HCT116 (cell line): ENCODE data around the gene CDCA7. TPM values are rescaled to one million over a fixed set of nuclear protein-coding genes. Genes with fewer than 3 reads are reported as not detected.

Experiments
- ATAC-seq: fragments of 200-7000 bp; cut with Tn5 transposase; 2 replicates; pipeline ENCODE4 v1.9.1; 2020; ENCODE audit warnings: mild to moderate bottlenecking, moderate library complexity
- BruUV-seq: library from RNA; stranded (reverse); fragments of 400-500 nt; replicated peaks from 2 replicates; lab custom pipeline; 2021; lab: Mats Ljungman, UMichigan
- CTCF ChIA-PET: fragments of 300-600 bp; sonication (Branson Sonifier 250); formaldehyde crosslinking; loops from one replicate; lab custom pipeline; 2021; ENCODE audit warnings: antibody characterized with exemption; lab: Charles Lee
- POLR2A ChIA-PET: fragments of 300-600, 350-600 bp; sonication (Branson Sonifier 250); formaldehyde crosslinking; loops from one replicate; lab custom pipeline; 2021; ENCODE audit warnings: antibody characterized with exemption; lab: Charles Lee
- RAD21 ChIA-PET, 2 experiments: fragments of 300-600 bp; sonication (Branson Sonifier 250); formaldehyde crosslinking; loops; one replicate each; lab custom pipeline; 2023; ENCODE audit warnings: low total read pairs in 2 of 2; ENCODE audit not compliant: uncharacterized antibody in 2 of 2, unreplicated experiment in 2 of 2, low non-redundant PET in 1 of 2; lab: Charles Lee
- DNase-seq: peaks from one replicate; pipeline ENCODE4 v3.0.0-alpha.2; 2010; ENCODE audit warnings: low read depth, low spot score
- H2AFZ ChIP-seq: fragments of 200-600 bp; shearing (Covaris generic), sonication (generic); 2 replicates; pipeline ENCODE4 v1.6.1; 2017; ENCODE audit warnings: low read depth, mixed run types, mixed read lengths, antibody characterized with exemption, low read length; ENCODE audit not compliant: poor library complexity, severe bottlenecking
- H3K27ac ChIP-seq: 2 replicates; pipeline ENCODE4 v1.5.1; 2012; ENCODE audit warnings: low read depth, low read length
- H3K27me3 ChIP-seq: fragments of 200-600 bp; sonication (generic); 2 replicates; pipeline ENCODE4 v1.6.1; 2016; ENCODE audit warnings: mixed run types, low read length, mixed read lengths; ENCODE audit not compliant: insufficient read depth
- H3K36me3 ChIP-seq, 2 experiments: fragments of 200-500 bp in 1 of 2; fragments of 200-600 bp in 1 of 2; sonication (Bioruptor generic) in 1 of 2; sonication (generic) in 1 of 2; 2 replicates each; pipeline versions ENCODE4 v1.5.1 to v1.6.1; 2014 to 2016; ENCODE audit warnings: low read length in 2 of 2, inconsistent platforms in 1 of 2, mixed read lengths in 1 of 2, mixed run types in 1 of 2; ENCODE audit not compliant: insufficient read depth in 2 of 2, control insufficient read depth in 1 of 2
- H3K4me1 ChIP-seq, 2 experiments: fragments of 200-600 bp in 1 of 2; sonication (generic) in 1 of 2; 2 replicates each; pipeline versions ENCODE4 v1.5.1 to v1.6.1; 2012 to 2017; ENCODE audit warnings: low read length in 2 of 2, inconsistent platforms in 1 of 2, mild to moderate bottlenecking in 1 of 2, mixed read lengths in 1 of 2, mixed run types in 1 of 2, moderate library complexity in 1 of 2; ENCODE audit not compliant: insufficient read depth in 2 of 2, control insufficient read depth in 1 of 2
- H3K4me2 ChIP-seq: fragments of 200-600 bp; sonication (generic); 2 replicates; pipeline ENCODE4 v1.6.1; 2017; ENCODE audit warnings: mixed run types, low read length, mixed read lengths
- H3K4me3 ChIP-seq, 2 experiments: fragments of 200-600 bp in 1 of 2; sonication (generic) in 1 of 2; replicated peaks in 1 of 2; 2 replicates each; pipeline ENCODE4 v1.5.1; 2011 to 2016; ENCODE audit warnings: low read length in 2 of 2, control low read depth in 1 of 2, low read depth in 1 of 2, mild to moderate bottlenecking in 1 of 2, mixed read lengths in 1 of 2, mixed run types in 1 of 2
- H3K79me2 ChIP-seq: fragments of 200-600 bp; sonication (generic); 2 replicates; pipeline ENCODE4 v1.6.1; 2017; ENCODE audit warnings: mild to moderate bottlenecking, mixed run types, low read length, moderate library complexity, mixed read lengths; ENCODE audit not compliant: insufficient read depth
- H3K9ac ChIP-seq: fragments of 200-600 bp; sonication (generic); 2 replicates; pipeline ENCODE4 v1.6.1; 2016; ENCODE audit warnings: low read length, mixed read lengths
- H3K9me2 ChIP-seq: fragments of 200-600 bp; sonication (generic), shearing (Covaris generic); 2 replicates; pipeline ENCODE4 v1.6.1; 2017; ENCODE audit warnings: mixed run types, mild to moderate bottlenecking, moderate library complexity; ENCODE audit not compliant: insufficient read depth
- H3K9me3 ChIP-seq, 2 experiments: fragments of 200-500 bp in 1 of 2; fragments of 200-600 bp in 1 of 2; sonication (Bioruptor generic) in 1 of 2; sonication (generic) in 1 of 2; 2 replicates each; pipeline ENCODE4 v1.6.1; 2014 to 2017; ENCODE audit warnings: low read length in 2 of 2, mixed read lengths in 2 of 2, inconsistent platforms in 1 of 2, low read depth in 1 of 2, mild to moderate bottlenecking in 1 of 2, mixed run types in 1 of 2, moderate library complexity in 1 of 2; ENCODE audit not compliant: control insufficient read depth in 1 of 2, insufficient read depth in 1 of 2
- H4K20me1 ChIP-seq: fragments of 200-600 bp; sonication (generic), shearing (Covaris generic); 2 replicates; pipeline ENCODE4 v1.6.1; 2017; ENCODE audit warnings: mixed run types, mild to moderate bottlenecking, moderate library complexity; ENCODE audit not compliant: insufficient read depth
- CBX3 ChIP-seq: IDR thresholded peaks from 2 replicates; pipeline ENCODE4 v1.6.1; 2012; ENCODE audit warnings: low read depth
- EGR1 ChIP-seq: IDR thresholded peaks from 2 replicates; pipeline ENCODE4 v1.6.1; 2012; ENCODE audit warnings: low read depth
- ELF1 ChIP-seq: IDR thresholded peaks from 2 replicates; pipeline ENCODE4 v1.6.1; 2012; ENCODE audit warnings: low read depth, borderline replicate concordance
- EZH2 ChIP-seq: fragments of 200-600 bp; sonication (generic); IDR thresholded peaks from 2 replicates; pipeline ENCODE4 v1.6.1; 2017; ENCODE audit warnings: antibody characterized with exemption, mixed run types
- EZH2phosphoT487 ChIP-seq: fragments of 200-600 bp; IDR thresholded peaks from 2 replicates; pipeline ENCODE4 v1.6.1; 2018; ENCODE audit warnings: antibody characterized with exemption, borderline replicate concordance
- FOSL1 ChIP-seq: IDR thresholded peaks from 2 replicates; pipeline ENCODE4 v1.6.1; 2012; ENCODE audit warnings: low read depth
- POLR2A ChIP-seq: IDR thresholded peaks from 2 replicates; pipeline ENCODE4 v1.7.0; 2011; ENCODE audit warnings: borderline replicate concordance; ENCODE audit not compliant: insufficient read depth, insufficient read length; ENCODE audit errors: extremely low read depth
- SIN3A ChIP-seq: IDR thresholded peaks from 2 replicates; pipeline ENCODE4 v1.6.1; 2012; ENCODE audit warnings: low read depth
- SRF ChIP-seq: IDR thresholded peaks from 2 replicates; pipeline ENCODE4 v1.6.1; 2012; ENCODE audit warnings: low read depth
- YY1 ChIP-seq: IDR thresholded peaks from 2 replicates; pipeline ENCODE4 v1.6.1; 2011; ENCODE audit warnings: low read length, low read depth, moderate library complexity, mild to moderate bottlenecking; ENCODE audit not compliant: insufficient replicate concordance; ENCODE audit errors: extremely low read depth
- ZFX ChIP-seq: fragments of 450-650 bp; IDR thresholded peaks from 2 replicates; pipeline ENCODE4 v1.6.1; 2017
- ZNF274 ChIP-seq: fragments of 200-500 bp; sonication (Bioruptor generic); IDR thresholded peaks from 2 replicates; pipeline ENCODE4 v1.6.1; 2014; ENCODE audit warnings: mild to moderate bottlenecking, low read depth, low read length, inconsistent platforms
- intact Hi-C: fragments of 100-400 bp; cut with micrococcal nuclease; formaldehyde crosslinking; loops from 2 replicates; pipeline ENCODE4 v1.10.0; 2022
- total RNA-seq: library from RNA; stranded (reverse); gene quantifications from one replicate; pipeline ENCODE4 v1.2.1, GENCODE V29; 2021; ENCODE audit not compliant: unreplicated experiment
- TF ChIP-seq, protein P1 (sequence below): IDR thresholded peaks from 2 replicates; pipeline ENCODE4 v1.6.1; 2012
- TF ChIP-seq, protein P2 (sequence below): IDR thresholded peaks from 2 replicates; pipeline ENCODE4 v1.6.1; 2012; ENCODE audit warnings: low read depth
- TF ChIP-seq, protein P3 (sequence below), 3 experiments: fragments of 200-600 bp in 1 of 3; sonication (generic) in 1 of 3; IDR thresholded peaks in 2 of 3; conservative IDR thresholded peaks in 1 of 3; 2 replicates each; pipeline ENCODE4 v1.5.1; 2012 to 2017; ENCODE audit warnings: low read depth in 2 of 3, low read length in 2 of 3, antibody characterized with exemption in 1 of 3, borderline replicate concordance in 1 of 3, control low read depth in 1 of 3, mild to moderate bottlenecking in 1 of 3, mixed read lengths in 1 of 3, mixed run types in 1 of 3, moderate library complexity in 1 of 3; ENCODE audit not compliant: insufficient read depth in 1 of 3

Gene CDCA7
- total RNA-seq, 1 experiment from 2014 or later, result 57.9 TPM

- RAD21 ChIA-PET, result no interaction called here
- DNase-seq, result no peak
- H3K4me2 ChIP-seq, result no peak overlapping the region
- H3K36me3 ChIP-seq, result no peaks in the 10 kb centered on the region
- no peak overlapping the region for H3K4me3 ChIP-seq
- no peaks in the 10 kb centered on the region for H3K4me1 ChIP-seq
- POLR2A ChIA-PET, result no interaction called here
- no TSS peak for BruUV-seq
- H3K9ac ChIP-seq, result no peak overlapping the region
- peak; percentile 77; the same call in 1 of the 2 replicates for TF ChIP-seq CBX3
- TF ChIP-seq EZH2, result no peak
- no peak for ATAC-seq
- intact Hi-C loops, result no loop called here
- H3K9me3 ChIP-seq, result peaks cover 0 to 9% of the 10 kb centered on the region in 2 experiments; a peak in 1 of 4 replicates
- CTCF ChIA-PET, result no interaction called here
- H2AFZ ChIP-seq, result no peak overlapping the region
- H4K20me1 ChIP-seq, result no peaks in the 10 kb centered on the region
- H3K79me2 ChIP-seq, result no peaks in the 10 kb centered on the region
- no peak overlapping the region for H3K27ac ChIP-seq
- H3K9me2 ChIP-seq, result no peaks in the 10 kb centered on the region
- no peaks in the 10 kb centered on the region for H3K27me3 ChIP-seq
Measured at GRCh38 chr2:173346035-173346434, 8.6 kb upstream of the CDCA7 start.

DNA sequence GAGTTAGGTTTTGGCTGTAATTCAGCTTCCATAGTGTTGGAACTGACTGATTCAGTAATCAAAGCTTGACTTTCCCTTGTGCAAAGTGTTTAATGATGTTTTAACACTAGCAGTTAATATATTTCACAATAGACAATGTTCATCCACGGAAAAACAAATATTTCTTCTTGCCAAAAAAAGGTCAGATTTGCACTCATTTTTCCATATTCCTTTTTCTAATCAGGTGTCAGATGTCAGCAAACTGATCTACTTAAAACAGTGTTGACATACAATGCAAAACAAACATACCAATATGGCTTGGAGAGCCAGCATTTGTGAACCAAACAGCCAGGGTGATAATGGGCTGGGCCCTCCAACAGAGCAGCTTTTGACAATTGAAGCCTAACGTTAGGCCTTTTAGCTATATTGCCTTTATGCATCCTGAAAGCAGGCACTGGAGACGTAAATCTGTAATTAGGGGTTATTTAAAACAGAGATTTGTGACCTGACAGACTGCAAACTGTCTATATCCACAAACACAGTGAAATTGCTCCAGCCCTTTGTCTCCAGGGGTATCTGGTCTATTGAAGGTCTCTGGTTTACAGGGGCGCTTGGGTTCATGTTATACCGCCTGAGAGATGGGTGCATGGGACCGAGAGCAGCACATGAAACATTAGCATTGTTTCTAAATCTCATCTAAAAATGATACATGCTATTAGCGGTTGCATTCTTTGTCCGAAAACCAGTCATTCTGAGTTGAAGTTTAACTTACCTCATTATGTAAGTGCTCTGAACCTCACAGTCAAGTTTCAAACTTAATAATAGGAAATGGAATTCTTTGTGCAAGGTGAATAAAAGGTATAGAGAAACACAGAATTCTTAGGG is 7.1 kb upstream of the CDCA7 start:
- POLR2A ChIA-PET, result no interaction called here
- TF ChIP-seq ZNF274, result no peak
- no peak for TF ChIP-seq YY1
- TF ChIP-seq CBX3, result no peak
- TF ChIP-seq, protein P1, sequence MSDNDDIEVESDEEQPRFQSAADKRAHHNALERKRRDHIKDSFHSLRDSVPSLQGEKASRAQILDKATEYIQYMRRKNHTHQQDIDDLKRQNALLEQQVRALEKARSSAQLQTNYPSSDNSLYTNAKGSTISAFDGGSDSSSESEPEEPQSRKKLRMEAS, result no peak
- TF ChIP-seq, protein P2, sequence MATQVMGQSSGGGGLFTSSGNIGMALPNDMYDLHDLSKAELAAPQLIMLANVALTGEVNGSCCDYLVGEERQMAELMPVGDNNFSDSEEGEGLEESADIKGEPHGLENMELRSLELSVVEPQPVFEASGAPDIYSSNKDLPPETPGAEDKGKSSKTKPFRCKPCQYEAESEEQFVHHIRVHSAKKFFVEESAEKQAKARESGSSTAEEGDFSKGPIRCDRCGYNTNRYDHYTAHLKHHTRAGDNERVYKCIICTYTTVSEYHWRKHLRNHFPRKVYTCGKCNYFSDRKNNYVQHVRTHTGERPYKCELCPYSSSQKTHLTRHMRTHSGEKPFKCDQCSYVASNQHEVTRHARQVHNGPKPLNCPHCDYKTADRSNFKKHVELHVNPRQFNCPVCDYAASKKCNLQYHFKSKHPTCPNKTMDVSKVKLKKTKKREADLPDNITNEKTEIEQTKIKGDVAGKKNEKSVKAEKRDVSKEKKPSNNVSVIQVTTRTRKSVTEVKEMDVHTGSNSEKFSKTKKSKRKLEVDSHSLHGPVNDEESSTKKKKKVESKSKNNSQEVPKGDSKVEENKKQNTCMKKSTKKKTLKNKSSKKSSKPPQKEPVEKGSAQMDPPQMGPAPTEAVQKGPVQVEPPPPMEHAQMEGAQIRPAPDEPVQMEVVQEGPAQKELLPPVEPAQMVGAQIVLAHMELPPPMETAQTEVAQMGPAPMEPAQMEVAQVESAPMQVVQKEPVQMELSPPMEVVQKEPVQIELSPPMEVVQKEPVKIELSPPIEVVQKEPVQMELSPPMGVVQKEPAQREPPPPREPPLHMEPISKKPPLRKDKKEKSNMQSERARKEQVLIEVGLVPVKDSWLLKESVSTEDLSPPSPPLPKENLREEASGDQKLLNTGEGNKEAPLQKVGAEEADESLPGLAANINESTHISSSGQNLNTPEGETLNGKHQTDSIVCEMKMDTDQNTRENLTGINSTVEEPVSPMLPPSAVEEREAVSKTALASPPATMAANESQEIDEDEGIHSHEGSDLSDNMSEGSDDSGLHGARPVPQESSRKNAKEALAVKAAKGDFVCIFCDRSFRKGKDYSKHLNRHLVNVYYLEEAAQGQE, result no peak
- TF ChIP-seq, protein P3, sequence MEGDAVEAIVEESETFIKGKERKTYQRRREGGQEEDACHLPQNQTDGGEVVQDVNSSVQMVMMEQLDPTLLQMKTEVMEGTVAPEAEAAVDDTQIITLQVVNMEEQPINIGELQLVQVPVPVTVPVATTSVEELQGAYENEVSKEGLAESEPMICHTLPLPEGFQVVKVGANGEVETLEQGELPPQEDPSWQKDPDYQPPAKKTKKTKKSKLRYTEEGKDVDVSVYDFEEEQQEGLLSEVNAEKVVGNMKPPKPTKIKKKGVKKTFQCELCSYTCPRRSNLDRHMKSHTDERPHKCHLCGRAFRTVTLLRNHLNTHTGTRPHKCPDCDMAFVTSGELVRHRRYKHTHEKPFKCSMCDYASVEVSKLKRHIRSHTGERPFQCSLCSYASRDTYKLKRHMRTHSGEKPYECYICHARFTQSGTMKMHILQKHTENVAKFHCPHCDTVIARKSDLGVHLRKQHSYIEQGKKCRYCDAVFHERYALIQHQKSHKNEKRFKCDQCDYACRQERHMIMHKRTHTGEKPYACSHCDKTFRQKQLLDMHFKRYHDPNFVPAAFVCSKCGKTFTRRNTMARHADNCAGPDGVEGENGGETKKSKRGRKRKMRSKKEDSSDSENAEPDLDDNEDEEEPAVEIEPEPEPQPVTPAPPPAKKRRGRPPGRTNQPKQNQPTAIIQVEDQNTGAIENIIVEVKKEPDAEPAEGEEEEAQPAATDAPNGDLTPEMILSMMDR (IDR thresholded peaks at IDR 0.05 in 2 of 3, conservative IDR thresholded peaks at IDR 0.05 in 1 of 3; ENCODE audit: borderline replicate concordance in 1 of 3, insufficient read depth in 1 of 3, low read depth in 2 of 3, low read length in 2 of 3), result no peak
- no peak for TF ChIP-seq POLR2A
- no peak for TF ChIP-seq EGR1
- no peak for TF ChIP-seq ELF1
- no peak for TF ChIP-seq EZH2phosphoT487
- no peak for TF ChIP-seq ZFX
- TF ChIP-seq SRF, result no peak
- no peak for TF ChIP-seq SIN3A
- TF ChIP-seq FOSL1, result no peak

More for the DNA sequence above, 7.1 kb upstream of the CDCA7 start:
- H3K36me3 ChIP-seq, result no peaks in the 10 kb centered on the region
- ChIA-PET CTCF (no interaction called here), RAD21 (no interaction called here)
- no peak overlapping the region for H3K4me2 ChIP-seq
- H3K9me3 ChIP-seq, result peaks cover 0 to 9% of the 10 kb centered on the region in 2 experiments; a peak in 1 of 4 replicates
- no peaks in the 10 kb centered on the region for H4K20me1 ChIP-seq
- no peak for DNase-seq
- no peaks in the 10 kb centered on the region for H3K9me2 ChIP-seq
- intact Hi-C loops, result no loop called here
- BruUV-seq, result no TSS peak
- no peak overlapping the region for H3K9ac ChIP-seq
- H3K4me3 ChIP-seq, result no peak overlapping the region
- no peaks in the 10 kb centered on the region for H3K79me2 ChIP-seq
- H3K27me3 ChIP-seq, result no peaks in the 10 kb centered on the region
- no peak for ATAC-seq
- no peaks in the 10 kb centered on the region for H3K4me1 ChIP-seq
- no peak overlapping the region for H3K27ac ChIP-seq
- H2AFZ ChIP-seq, result no peak overlapping the region
